Measurements from ENCODE around the gene TCP11.
"Not testable (repeated sequence)": the region's sequence is repeated elsewhere in the genome, so short reads cannot be mapped to it uniquely, and the experiment has no call there.

Gene TCP11

GRCh38 chr6:35147026-35147425 is 5.9 kb upstream of the TCP11 start:
- DNase-seq, result no peak

- DNase-seq, result peak in 33 of 56 donors; percentile 5 to 71 (median 39)
These were observed 5.3 kb upstream of the TCP11 start for GRCh38 chr6:35146453-35146852.

- no peak for DNase-seq
These were observed 4.6 kb upstream of the TCP11 start for GRCh38 chr6:35145757-35146156.

- no peak for DNase-seq
These were observed 1.7 kb upstream of the TCP11 start for GRCh38 chr6:35142588-35143569.

- DNase-seq, result no peak
These were observed 516 bp downstream of the TCP11 start for GRCh38 chr6:35140639-35141006.

- DNase-seq, result peak in 28 of 56 donors; percentile 7 to 61 (median 20)
These were observed 1.1 kb downstream of the TCP11 start for GRCh38 chr6:35139924-35140638.

- DNase-seq, result no peak
These were observed 1.7 kb downstream of the TCP11 start for GRCh38 chr6:35139470-35139869.

GRCh38 chr6:35138191-35138590 is 2.9 kb downstream of the TCP11 start:
- not testable (repeated sequence) for DNase-seq

GRCh38 chr6:35136185-35136584 is 5.0 kb downstream of the TCP11 start:
- no peak for DNase-seq

- DNase-seq, result no peak
These were observed 12.6 kb downstream of the TCP11 start for GRCh38 chr6:35128496-35128895.

GRCh38 chr6:35128042-35128441 is 13.1 kb downstream of the TCP11 start:
- DNase-seq, result no peak

GRCh38 chr6:35124356-35124755 is 16.8 kb downstream of the TCP11 start:
- DNase-seq, result no peak

- no peak for DNase-seq
These were observed 20.4 kb downstream of the TCP11 start for GRCh38 chr6:35120746-35121145.

- no peak for DNase-seq
These were observed 32.7 kb downstream of the TCP11 start for GRCh38 chr6:35108309-35108885.

- not testable (repeated sequence) for DNase-seq
These were observed 33.4 kb downstream of the TCP11 start for GRCh38 chr6:35107761-35108160.

GRCh38 chr6:35107208-35107607 is 33.9 kb downstream of the TCP11 start:
- DNase-seq, result not testable (repeated sequence)

- not testable (repeated sequence) for DNase-seq
These were observed 35.1 kb downstream of the TCP11 start for GRCh38 chr6:35106061-35106460.

GRCh38 chr6:35105078-35105477 is 36.1 kb downstream of the TCP11 start:
- no peak for DNase-seq

- DNase-seq, result no peak
These were observed 42.0 kb downstream of the TCP11 start for GRCh38 chr6:35099116-35099515.

GRCh38 chr6:35096129-35096862 is 44.8 kb downstream of the TCP11 start:
- no peak for DNase-seq

- no peak for DNase-seq
These were observed 47.0 kb downstream of the TCP11 start for GRCh38 chr6:35094183-35094582.
